AG10803 (cell line): ENCODE data around the gene SLC25A47.

Experiments
- DNase-seq: peaks from one replicate; pipeline ENCODE4 v3.0.0; 2010; ENCODE audit warnings: low read depth
- H3K4me3 ChIP-seq: 2 replicates; pipeline ENCODE4 v1.5.1; 2011; ENCODE audit warnings: mild to moderate bottlenecking, low read length, control low read depth
- CTCF ChIP-seq: conservative IDR thresholded peaks from 2 replicates; pipeline ENCODE4 v1.5.1; 2011; ENCODE audit warnings: mild to moderate bottlenecking, low read length, control low read depth, inconsistent platforms

The SLC25A47 gene

GRCh38 chr14:100332071-100332639 is 9.0 kb downstream of the SLC25A47 start:
- no peak for TF ChIP-seq CTCF
- no peak overlapping the region for H3K4me3 ChIP-seq
- DNase-seq, result no peak

GRCh38 chr14:100332797-100333196 is 9.7 kb downstream of the SLC25A47 start:
- no peak for DNase-seq
- no peak overlapping the region for H3K4me3 ChIP-seq
- no peak for TF ChIP-seq CTCF

GRCh38 chr14:100333311-100333710 is 10.2 kb downstream of the SLC25A47 start:
- no peak overlapping the region for H3K4me3 ChIP-seq
- DNase-seq, result no peak
- TF ChIP-seq CTCF, result no peak

- H3K4me3 ChIP-seq, result no peak overlapping the region
- no peak for DNase-seq
- TF ChIP-seq CTCF, result no peak
Observed at GRCh38 chr14:100333827-100334226, 10.7 kb downstream of the SLC25A47 start.

GRCh38 chr14:100334904-100335303 is 11.8 kb downstream of the SLC25A47 start:
- DNase-seq, result no peak
- TF ChIP-seq CTCF, result no peak
- no peak overlapping the region for H3K4me3 ChIP-seq

GRCh38 chr14:100336618-100337530 is 13.7 kb downstream of the SLC25A47 start:
- TF ChIP-seq CTCF, result no peak
- H3K4me3 ChIP-seq, result no peak overlapping the region
- no peak for DNase-seq

- DNase-seq, result no peak
- TF ChIP-seq CTCF, result no peak
- H3K4me3 ChIP-seq, result no peak overlapping the region
Observed at GRCh38 chr14:100339766-100340422, 16.8 kb downstream of the SLC25A47 start.
